Hepatocyte (in vitro differentiated cells): ENCODE results near the gene PLXND1.

ENCODE experiments used
- EZH2phosphoT487 ChIP-seq: fragments of 200-600 bp; sonication (generic); IDR thresholded peaks from one replicate; pipeline ENCODE4 v1.6.1; 2018; ENCODE audit warnings: antibody characterized with exemption, mild to moderate bottlenecking, low read depth, moderate library complexity; ENCODE audit not compliant: unreplicated experiment, severe bottlenecking
- TF ChIP-seq, protein P1 (sequence below): fragments of 200-600 bp; sonication (generic); IDR thresholded peaks from 2 replicates; pipeline ENCODE4 v1.5.1; 2016; ENCODE audit warnings: antibody characterized with exemption, mild to moderate bottlenecking; ENCODE audit not compliant: poor library complexity

GRCh38 chr3:129525341-129525968 lies 81.0 kb downstream of the PLXND1 start:
- TF ChIP-seq, protein P1, sequence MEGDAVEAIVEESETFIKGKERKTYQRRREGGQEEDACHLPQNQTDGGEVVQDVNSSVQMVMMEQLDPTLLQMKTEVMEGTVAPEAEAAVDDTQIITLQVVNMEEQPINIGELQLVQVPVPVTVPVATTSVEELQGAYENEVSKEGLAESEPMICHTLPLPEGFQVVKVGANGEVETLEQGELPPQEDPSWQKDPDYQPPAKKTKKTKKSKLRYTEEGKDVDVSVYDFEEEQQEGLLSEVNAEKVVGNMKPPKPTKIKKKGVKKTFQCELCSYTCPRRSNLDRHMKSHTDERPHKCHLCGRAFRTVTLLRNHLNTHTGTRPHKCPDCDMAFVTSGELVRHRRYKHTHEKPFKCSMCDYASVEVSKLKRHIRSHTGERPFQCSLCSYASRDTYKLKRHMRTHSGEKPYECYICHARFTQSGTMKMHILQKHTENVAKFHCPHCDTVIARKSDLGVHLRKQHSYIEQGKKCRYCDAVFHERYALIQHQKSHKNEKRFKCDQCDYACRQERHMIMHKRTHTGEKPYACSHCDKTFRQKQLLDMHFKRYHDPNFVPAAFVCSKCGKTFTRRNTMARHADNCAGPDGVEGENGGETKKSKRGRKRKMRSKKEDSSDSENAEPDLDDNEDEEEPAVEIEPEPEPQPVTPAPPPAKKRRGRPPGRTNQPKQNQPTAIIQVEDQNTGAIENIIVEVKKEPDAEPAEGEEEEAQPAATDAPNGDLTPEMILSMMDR, result no peak
- no peak for TF ChIP-seq EZH2phosphoT487
